Activated T-cell treated with anti-CD3 and anti-CD28 coated beads, Interleukin-2, amount 50 U/mL, for 24 hours (primary cell): ENCODE results near the gene NAA15.
"Not testable (repeated sequence)": the region's sequence is repeated elsewhere in the genome, so short reads cannot be mapped to it uniquely, and the experiment has no call there.

ENCODE experiments used
- DNase-seq: peaks from one replicate; pipeline ENCODE4 v3.0.0-alpha.2; 2020
- H3K27ac Mint-ChIP-seq: 2 replicates; pipeline ENCODE4 v1.8.0; 2020; ENCODE audit warnings: mild to moderate bottlenecking, mixed read lengths
- H3K27me3 Mint-ChIP-seq: 2 replicates; pipeline ENCODE4 v1.8.0; 2020; ENCODE audit warnings: mixed read lengths
- H3K36me3 Mint-ChIP-seq: 2 replicates; pipeline ENCODE4 v1.8.0; 2020; ENCODE audit warnings: low read depth, mixed read lengths
- H3K4me1 Mint-ChIP-seq: 2 replicates; pipeline ENCODE4 v1.8.0; 2020; ENCODE audit warnings: low read depth, mixed read lengths
- H3K4me3 Mint-ChIP-seq: 2 replicates; pipeline ENCODE4 v1.8.0; 2020; ENCODE audit warnings: mild to moderate bottlenecking, moderate library complexity, mixed read lengths
- H3K9me3 Mint-ChIP-seq: 2 replicates; pipeline ENCODE4 v1.8.0; 2020; ENCODE audit warnings: mixed read lengths

Gene NAA15

DNA sequence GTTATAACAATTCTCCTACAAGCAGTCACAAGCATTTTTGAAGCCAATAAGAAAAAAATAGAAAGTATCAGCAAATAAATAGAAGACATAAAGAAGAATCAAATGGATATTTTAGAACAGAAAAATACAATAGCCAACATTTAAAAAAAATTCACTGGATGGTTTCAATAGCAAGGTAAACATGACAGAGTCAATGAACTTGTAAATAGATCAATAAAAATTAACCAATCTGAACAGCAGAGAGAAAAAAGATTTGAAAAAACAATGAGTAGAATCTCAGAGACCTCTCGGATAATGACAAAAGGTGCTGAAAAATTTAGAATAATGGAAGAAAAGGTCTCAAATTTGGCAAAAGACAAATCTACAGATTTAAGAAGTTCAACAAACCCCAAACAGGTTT, 119.3 kb downstream of the NAA15 start:
- Mint-ChIP-seq H3K9me3 (peaks cover 5% of the 10 kb centered on the region), H3K27ac (no peak overlapping the region), H3K4me3 (no peak overlapping the region), H3K36me3 (peaks cover 36% of the 10 kb centered on the region), H3K27me3 (no peaks in the 10 kb centered on the region), H3K4me1 (peaks cover 12% of the 10 kb centered on the region)
- DNase-seq = no peak

DNA sequence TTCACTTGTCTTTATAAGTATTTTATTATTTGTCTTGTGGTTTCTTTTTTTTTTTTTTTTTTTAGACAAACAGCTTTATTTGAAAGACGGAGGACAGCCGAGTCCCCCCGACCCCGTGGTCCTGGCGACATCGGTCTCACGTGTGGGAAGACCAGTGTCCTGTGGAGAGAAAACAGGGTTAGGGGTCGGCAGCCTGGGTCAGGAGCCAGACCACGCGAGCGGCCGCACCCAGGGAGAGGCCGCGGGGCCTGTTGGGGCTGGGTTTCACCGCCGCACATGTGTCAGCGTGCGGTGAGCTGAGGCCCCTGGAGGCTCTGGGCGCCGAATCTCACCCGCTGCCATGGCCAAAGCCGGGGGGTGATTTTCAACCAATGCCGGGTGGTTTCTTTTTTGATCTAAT, 134.8 kb downstream of the NAA15 start:
- peaks cover 8% of the 10 kb centered on the region for H3K4me1 Mint-ChIP-seq
- no peaks in the 10 kb centered on the region for H3K27me3 Mint-ChIP-seq
- no peak for DNase-seq
- peaks cover 67% of the 10 kb centered on the region for H3K36me3 Mint-ChIP-seq
- H3K4me3 Mint-ChIP-seq = no peak overlapping the region
- peak overlapping the region; percentile 3 for H3K27ac Mint-ChIP-seq
- peaks cover 37% of the 10 kb centered on the region for H3K9me3 Mint-ChIP-seq

DNA sequence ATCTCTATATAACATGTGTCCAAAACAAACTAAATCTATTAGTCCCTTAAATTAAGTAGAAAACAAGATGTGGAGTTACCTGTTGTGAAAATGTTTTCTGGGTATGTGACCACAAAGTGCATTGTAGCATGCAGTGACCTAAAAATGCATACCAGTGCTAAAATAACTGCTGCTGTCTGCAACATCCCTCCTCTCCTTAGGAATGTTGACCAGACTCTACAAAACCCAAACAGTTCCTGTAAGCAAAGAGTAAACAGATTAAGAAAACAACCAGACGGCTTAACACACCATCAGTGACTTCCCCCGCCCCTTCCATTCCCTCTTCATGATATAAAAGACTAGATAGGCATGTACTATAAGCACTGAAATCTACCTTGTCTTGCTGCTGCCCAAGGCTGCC, 136.8 kb downstream of the NAA15 start:
- H3K27ac Mint-ChIP-seq = no peak overlapping the region
- H3K36me3 Mint-ChIP-seq = peaks cover 57% of the 10 kb centered on the region
- no peak overlapping the region for H3K4me3 Mint-ChIP-seq
- peaks cover 8% of the 10 kb centered on the region for H3K4me1 Mint-ChIP-seq
- DNase-seq = no peak
- peaks cover 34% of the 10 kb centered on the region for H3K9me3 Mint-ChIP-seq
- no peaks in the 10 kb centered on the region for H3K27me3 Mint-ChIP-seq

DNA sequence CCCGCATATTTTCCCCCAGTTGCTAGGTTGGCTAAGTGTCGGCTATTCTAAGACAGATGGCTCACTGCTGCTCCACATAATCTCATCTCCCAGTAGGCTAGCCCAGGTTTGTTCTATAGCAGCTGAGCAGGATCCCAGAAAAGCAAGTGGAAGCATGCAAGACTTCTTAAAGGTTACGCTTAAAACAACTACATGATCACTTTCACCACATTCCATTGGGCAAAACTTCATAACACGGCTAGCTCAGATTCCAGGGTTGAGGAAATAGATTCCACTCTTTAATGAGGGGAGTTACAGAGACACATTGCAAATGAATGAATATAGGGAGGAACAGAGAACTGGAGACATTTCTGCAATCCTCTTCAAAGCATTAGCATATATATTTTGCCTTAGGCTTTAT, 139.7 kb downstream of the NAA15 start:
- Mint-ChIP-seq H3K36me3 (peaks cover 54% of the 10 kb centered on the region), H3K27ac (no peak overlapping the region), H3K27me3 (no peaks in the 10 kb centered on the region), H3K4me1 (peaks cover 4% of the 10 kb centered on the region), H3K9me3 (peaks cover 34% of the 10 kb centered on the region), H3K4me3 (no peak overlapping the region)
- DNase-seq = no peak

DNA sequence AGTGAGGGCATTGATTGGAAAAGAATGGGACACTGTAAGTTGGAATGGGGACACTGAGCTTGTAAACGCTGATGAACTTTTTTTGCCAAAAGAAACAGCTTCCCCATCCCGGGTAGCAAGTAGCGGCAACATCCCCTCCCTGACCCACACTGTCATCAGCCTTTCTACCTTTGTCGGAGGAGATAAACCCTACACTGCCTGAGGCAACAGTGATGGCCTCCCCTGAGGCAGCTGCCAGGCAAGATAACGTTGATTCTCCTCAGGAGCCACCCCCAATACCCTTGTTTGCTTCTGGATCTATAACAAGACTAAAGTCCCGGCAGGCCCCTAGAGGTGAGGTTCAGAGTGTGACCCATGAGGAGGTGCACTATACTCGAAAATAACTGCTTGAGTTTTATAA, 142.4 kb downstream of the NAA15 start:
- no peak overlapping the region for H3K27ac Mint-ChIP-seq
- no peak overlapping the region for H3K4me3 Mint-ChIP-seq
- H3K4me1 Mint-ChIP-seq = no peaks in the 10 kb centered on the region

DNA sequence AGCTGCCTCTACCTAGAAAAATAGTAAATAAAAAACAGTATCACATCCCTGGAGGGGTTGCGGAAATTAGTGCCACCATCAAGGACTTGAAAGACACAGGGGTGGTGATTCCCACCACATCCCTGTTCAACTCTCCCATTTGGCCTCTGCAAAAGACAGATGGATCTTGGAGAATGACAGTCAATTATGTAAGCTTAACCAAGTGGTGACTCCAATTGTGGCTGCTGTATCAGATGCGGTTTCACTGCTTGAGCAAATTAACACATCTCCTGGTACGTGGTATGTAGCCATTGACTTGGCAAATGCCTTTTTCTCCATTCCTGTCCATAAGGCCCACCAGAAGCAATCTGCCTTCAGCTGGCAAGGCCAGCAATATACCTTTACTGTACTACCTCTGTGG, 143.6 kb downstream of the NAA15 start:
- H3K27ac Mint-ChIP-seq, H3K27me3 Mint-ChIP-seq, H3K9me3 Mint-ChIP-seq, H3K4me3 Mint-ChIP-seq, H3K4me1 Mint-ChIP-seq, DNase-seq: not testable (repeated sequence)
- H3K36me3 Mint-ChIP-seq = peaks cover 23% of the 10 kb centered on the region

More for the DNA sequence above, 142.4 kb downstream of the NAA15 start:
- no peak for DNase-seq
- Mint-ChIP-seq H3K36me3 (peaks cover 33% of the 10 kb centered on the region), H3K27me3 (no peaks in the 10 kb centered on the region), H3K9me3 (peaks cover 17% of the 10 kb centered on the region)

DNA sequence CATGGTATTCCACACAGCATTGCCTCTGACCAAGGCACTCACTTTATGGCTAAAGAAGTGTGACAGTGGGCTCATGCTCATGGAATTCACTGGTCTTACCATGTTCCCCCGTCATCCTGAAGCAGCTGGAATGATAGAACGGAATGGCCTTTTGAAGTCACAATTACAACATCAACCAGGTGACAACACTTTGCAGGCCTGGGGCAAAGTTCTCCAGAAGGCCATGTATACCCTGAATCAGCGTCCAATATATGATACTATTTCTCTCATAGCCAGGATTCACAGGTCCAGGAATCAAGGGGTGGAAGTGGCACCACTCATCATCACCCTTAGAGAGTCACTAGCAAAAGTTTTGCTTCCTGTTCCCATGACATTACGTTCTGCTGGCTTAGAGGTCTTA, 145.8 kb downstream of the NAA15 start:
- not testable (repeated sequence) for H3K9me3 Mint-ChIP-seq, H3K4me1 Mint-ChIP-seq, H3K4me3 Mint-ChIP-seq, H3K27ac Mint-ChIP-seq, DNase-seq, H3K27me3 Mint-ChIP-seq
- peaks cover 15% of the 10 kb centered on the region for H3K36me3 Mint-ChIP-seq

DNA sequence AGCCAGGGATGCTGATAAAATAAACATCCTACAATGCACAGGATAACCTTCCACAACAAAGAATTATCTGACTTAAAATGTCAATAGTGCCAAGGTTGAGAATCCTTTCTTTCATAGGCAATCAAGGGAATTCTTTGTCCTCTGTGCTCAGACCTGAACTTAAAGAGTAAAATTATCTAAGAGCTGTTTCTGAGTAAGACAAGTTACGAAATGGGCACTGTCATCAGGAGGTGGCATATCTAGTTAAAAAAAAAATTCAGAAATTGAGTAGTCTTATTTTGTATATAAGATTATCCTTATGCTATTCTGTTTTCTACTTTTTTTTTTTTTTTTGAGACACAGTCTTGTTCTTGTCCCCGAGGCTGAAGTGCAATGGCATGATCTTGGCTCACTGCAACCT, 149.3 kb downstream of the NAA15 start:
- H3K4me3 Mint-ChIP-seq = no peak overlapping the region
- H3K27ac Mint-ChIP-seq = no peak overlapping the region
- H3K36me3 Mint-ChIP-seq = peaks cover 21% of the 10 kb centered on the region
- no peaks in the 10 kb centered on the region for H3K9me3 Mint-ChIP-seq
- no peaks in the 10 kb centered on the region for H3K27me3 Mint-ChIP-seq
- peaks cover 29% of the 10 kb centered on the region for H3K4me1 Mint-ChIP-seq
- DNase-seq = no peak

DNA sequence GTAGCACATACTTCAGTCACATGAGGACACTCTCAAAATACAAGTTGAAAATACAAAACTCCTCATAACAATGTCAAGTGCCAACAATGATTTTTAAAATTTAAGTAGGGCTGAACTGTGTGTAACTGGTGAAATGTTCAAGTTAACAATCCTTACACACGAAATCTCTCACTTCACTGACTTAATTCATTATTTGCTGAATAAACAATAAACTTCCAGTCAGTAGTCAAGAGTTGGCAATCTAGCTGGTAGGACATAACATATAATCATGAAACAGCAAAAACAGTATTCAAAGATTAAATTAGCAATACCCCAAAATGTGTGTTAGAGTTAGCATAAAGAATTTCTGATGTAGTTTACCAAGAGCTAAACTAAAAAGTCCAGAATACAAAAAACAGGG, 150.7 kb downstream of the NAA15 start:
- H3K4me1 Mint-ChIP-seq = peaks cover 43% of the 10 kb centered on the region
- H3K9me3 Mint-ChIP-seq = no peaks in the 10 kb centered on the region
- no peaks in the 10 kb centered on the region for H3K27me3 Mint-ChIP-seq
- peak overlapping the region; percentile 87 for H3K4me3 Mint-ChIP-seq
- H3K27ac Mint-ChIP-seq = peak overlapping the region; percentile 97
- H3K36me3 Mint-ChIP-seq = peaks cover 20% of the 10 kb centered on the region
- no peak for DNase-seq

DNA sequence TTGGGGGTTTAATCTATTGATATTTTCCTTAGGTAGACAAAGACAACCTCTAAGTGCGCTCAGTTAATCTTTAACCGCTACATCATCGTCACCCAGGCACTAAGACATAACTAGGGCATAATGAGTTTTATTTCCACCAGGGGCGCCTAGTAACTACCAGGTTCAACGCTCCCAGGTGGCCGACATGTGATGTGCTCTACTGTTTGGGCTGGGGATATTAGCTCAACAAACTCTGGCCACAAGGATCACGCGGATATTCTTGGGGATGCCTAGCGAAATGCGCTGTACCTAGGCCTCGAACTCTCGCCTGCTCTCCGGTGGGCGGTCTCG, 151.7 kb downstream of the NAA15 start:
- H3K27me3 Mint-ChIP-seq = no peaks in the 10 kb centered on the region
- H3K4me3 Mint-ChIP-seq = peak overlapping the region; percentile 87
- no peaks in the 10 kb centered on the region for H3K9me3 Mint-ChIP-seq
- peaks cover 18% of the 10 kb centered on the region for H3K36me3 Mint-ChIP-seq
- peaks cover 51% of the 10 kb centered on the region for H3K4me1 Mint-ChIP-seq
- H3K27ac Mint-ChIP-seq = peak overlapping the region; percentile 97
- DNase-seq = no peak

DNA sequence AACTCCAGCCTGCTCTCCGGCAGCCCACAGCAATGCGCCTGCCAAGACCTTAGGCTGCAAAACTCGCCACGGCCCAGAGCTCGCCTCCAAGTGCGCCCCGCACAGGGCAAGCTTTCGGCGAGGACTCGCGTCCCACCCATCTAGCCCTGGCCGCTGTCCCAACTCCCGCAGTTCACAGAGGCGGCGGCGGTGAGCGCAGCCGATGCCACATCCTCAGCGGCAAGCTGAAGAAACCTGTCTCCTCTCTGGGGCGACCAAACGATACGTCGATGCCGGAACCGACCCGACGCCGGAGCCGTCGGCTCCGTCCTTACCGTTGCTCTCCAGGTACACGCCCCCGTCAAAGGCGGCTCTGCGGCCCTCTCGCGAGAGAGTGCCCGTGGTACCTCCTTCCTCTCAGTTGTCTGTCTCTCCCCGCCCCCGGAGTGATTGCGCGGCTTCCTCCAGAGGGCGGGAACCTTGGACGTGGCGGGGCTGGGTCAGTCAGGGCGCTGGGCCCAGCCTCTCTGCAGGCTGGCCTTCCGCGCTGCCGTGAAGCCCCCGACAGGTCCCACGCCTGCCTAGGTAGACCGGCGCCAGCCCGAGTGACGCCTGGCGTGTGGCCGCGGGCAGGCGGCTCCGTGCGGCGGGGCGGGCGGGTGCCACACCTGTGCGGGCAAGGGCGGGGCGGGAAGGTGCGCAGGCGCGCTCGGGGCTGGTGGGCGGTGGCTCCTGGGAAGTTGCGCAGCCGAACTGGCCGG, 152.2 kb downstream of the NAA15 start:
- peak overlapping the region; percentile 97 for H3K27ac Mint-ChIP-seq
- no peaks in the 10 kb centered on the region for H3K9me3 Mint-ChIP-seq
- peak overlapping the region; percentile 87 for H3K4me3 Mint-ChIP-seq
- peaks cover 18% of the 10 kb centered on the region for H3K36me3 Mint-ChIP-seq
- DNase-seq = peak; percentile 98
- no peaks in the 10 kb centered on the region for H3K27me3 Mint-ChIP-seq
- peaks cover 57% of the 10 kb centered on the region for H3K4me1 Mint-ChIP-seq

DNA sequence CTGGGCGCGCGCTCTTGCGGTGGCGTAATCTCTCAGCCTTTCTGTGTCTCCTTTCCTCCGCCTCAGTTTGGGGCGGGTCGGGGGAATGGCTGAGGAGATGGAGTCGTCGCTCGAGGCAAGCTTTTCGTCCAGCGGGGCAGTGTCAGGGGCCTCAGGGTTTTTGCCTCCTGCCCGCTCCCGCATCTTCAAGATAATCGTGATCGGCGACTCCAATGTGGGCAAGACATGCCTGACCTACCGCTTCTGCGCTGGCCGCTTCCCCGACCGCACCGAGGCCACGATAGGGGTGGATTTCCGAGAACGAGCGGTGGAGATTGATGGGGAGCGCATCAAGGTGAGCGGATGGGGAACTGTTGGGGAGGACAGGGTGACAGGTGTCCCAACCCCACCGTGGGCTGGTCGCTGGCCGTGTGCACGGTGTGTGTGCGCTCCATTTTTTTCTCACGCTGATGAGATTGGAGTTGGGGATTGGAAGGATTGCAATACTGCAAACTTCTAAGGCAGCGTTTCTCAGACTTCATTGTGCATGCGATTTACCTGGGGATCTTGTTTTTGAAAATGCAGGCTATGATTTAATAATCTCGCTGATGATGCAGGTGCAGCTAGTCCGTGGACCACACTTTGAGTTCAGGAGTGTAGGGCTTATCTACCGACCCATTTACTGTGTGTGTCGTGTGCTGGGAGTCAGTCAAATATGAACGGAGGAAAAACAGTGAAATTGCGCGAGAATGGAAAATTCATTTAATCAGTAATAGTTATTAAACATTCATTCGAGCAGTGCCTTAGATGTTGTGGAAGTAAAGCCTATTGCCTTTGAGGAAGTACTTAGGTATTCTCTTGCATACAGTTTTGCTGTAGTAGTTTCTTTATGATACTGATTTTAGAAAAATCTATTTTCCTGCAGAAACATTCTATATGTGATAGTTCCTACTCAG, 153.1 kb downstream of the NAA15 start, which contains the start of gene RAB33B:
Gene RAB33B, plus strand, starts transcription at position 11 of the 935 bp plus-strand sequence. Its CDS starts 75 bp downstream, at position 86.
- peaks cover 25% of the 10 kb centered on the region for H3K36me3 Mint-ChIP-seq
- peaks cover 64% of the 10 kb centered on the region for H3K4me1 Mint-ChIP-seq
- no peaks in the 10 kb centered on the region for H3K9me3 Mint-ChIP-seq
- no peaks in the 10 kb centered on the region for H3K27me3 Mint-ChIP-seq
- peak within 1 kb of the TSS; percentile 97 for H3K27ac Mint-ChIP-seq
- DNase-seq = no peak
- peak within 1 kb of the TSS; percentile 87 for H3K4me3 Mint-ChIP-seq

DNA sequence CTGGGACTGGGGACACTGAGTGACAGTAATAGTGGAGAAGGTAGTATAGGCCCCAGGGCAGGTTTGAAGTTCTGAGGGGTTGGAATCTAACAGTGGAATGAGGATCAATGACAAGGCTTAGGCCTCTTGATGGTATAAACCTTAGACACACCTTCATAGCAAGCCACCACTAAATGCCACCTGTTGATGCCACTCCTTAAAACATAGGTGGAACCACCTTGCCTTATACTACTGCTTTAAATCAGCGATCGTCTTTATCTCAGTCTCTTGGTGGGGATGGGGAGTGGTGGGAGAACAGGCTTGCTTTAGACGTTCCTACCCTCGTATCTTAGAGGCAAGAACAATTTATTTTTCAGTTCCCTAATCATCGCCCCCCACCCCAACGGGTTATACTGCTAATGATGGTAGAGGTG, 153.8 kb downstream of the NAA15 start:
- DNase-seq = no peak
- Mint-ChIP-seq H3K4me3 (peak overlapping the region; percentile 87), H3K36me3 (peaks cover 30% of the 10 kb centered on the region), H3K27ac (peak overlapping the region; percentile 91), H3K27me3 (no peaks in the 10 kb centered on the region), H3K9me3 (no peaks in the 10 kb centered on the region), H3K4me1 (peaks cover 70% of the 10 kb centered on the region)

DNA sequence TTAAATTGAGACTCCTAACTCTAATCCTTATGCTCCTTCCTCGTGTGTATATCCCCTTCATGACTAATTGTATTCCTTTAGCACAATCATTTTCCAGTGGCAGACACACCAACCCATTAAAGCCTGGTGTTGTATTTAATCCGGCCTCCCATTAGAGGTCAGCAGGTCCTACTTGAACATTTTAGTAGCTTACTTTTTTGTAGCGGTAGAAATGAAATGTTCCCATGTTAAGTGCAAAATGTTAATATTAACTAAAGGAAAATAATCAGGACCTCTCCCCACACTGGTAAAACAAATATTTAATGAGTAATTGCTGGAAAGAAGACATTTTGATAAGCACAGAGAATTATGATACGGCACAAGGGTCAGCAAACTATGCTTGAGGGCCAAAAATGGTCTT, 156.0 kb downstream of the NAA15 start:
- DNase-seq = no peak
- H3K27me3 Mint-ChIP-seq = no peaks in the 10 kb centered on the region
- no peak overlapping the region for H3K4me3 Mint-ChIP-seq
- no peaks in the 10 kb centered on the region for H3K9me3 Mint-ChIP-seq
- H3K4me1 Mint-ChIP-seq = peaks cover 68% of the 10 kb centered on the region
- H3K27ac Mint-ChIP-seq = no peak overlapping the region
- peaks cover 36% of the 10 kb centered on the region for H3K36me3 Mint-ChIP-seq

DNA sequence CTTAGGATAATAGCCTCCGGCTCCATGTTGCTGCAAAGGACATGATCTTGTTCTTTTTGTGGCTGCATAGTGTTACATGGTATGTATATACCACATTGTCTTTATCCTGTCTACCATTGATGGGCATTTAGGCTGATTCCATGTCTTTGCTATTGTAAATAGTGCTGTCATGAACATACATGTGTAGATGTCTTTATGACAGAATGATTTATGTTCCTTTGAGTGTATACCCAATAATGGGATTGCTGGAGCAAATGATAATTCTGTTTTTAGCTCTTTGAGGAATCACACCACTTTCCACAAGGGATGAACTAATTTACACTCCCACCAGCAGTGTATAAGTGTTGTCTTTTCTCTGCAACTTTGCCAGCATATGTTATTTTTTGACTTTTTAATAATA, 157.2 kb downstream of the NAA15 start:
- no peak overlapping the region for H3K4me3 Mint-ChIP-seq
- H3K27me3 Mint-ChIP-seq = no peaks in the 10 kb centered on the region
- H3K4me1 Mint-ChIP-seq = peaks cover 63% of the 10 kb centered on the region

More for the DNA sequence above, 157.2 kb downstream of the NAA15 start:
- no peak for DNase-seq
- Mint-ChIP-seq H3K36me3 (peaks cover 37% of the 10 kb centered on the region), H3K9me3 (no peaks in the 10 kb centered on the region), H3K27ac (no peak overlapping the region)
